ENCODE measurements around the gene XAB2. TPM values are rescaled to one million over a fixed set of nuclear protein-coding genes. Genes with fewer than 3 reads are reported as not detected.

Gene XAB2
- total RNA-seq, 4 donors from 2014 or later = 51.6 to 62.0 (median 54.3) TPM

DNA sequence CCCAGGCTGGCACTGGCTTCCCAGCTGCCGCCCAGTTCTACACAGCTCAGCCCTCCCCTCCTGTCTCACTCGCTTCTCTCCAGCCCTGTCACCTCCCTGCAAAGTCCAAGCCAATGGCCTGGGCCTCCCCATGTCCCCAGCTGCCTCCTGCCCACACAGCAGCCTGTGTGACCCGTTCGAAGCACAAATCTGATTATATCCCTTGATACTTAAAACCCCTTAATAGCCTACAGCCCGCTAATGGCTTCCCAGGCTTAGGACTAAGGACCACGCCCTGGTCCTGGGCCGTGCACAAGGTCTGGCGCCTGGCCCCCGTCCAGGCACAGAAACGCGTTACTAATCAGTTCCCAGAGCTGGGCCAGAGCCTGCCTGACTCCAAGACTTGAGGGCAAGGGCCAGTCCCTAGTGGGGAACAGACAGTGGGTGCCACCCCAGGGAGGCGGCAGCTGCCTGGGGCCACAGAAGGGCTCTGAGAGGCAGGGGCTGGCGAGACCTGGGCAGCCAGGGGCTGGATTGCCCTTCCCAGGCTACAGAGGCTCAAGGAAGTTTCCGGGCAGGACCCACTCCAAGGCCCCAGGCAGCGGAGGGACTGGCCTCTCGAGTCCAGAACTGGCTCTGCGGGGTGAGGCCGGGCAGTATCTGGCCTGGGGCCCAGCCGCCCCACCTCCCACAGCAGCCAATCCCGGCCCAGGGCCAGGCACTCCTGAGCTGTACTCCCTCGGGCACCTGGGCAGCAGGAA, 10.4 kb downstream of the XAB2 start:
- no peak overlapping the region for H3K27ac ChIP-seq
- DNase-seq (ENCODE audit: low spot score in 2 of 2) = no peak
- no peak overlapping the region for H3K4me3 ChIP-seq
- peaks cover 0 to 8% (median 0%) of the 10 kb centered on the region in 4 donors for H3K4me1 ChIP-seq
- no peaks in the 10 kb centered on the region for H3K9me3 ChIP-seq
- H3K36me3 ChIP-seq = peaks cover 10 to 76% (median 43%) of the 10 kb centered on the region in 3 donors
- WGBS, 2 donors = 78 to 82% methylated on average over 11 to 20 of the region's 21 CpGs
- TF ChIP-seq POLR2A (IDR thresholded peaks at IDR 0.05) (no peak), EP300 (IDR thresholded peaks at IDR 0.05) (no peak)
- TF ChIP-seq, protein P1, sequence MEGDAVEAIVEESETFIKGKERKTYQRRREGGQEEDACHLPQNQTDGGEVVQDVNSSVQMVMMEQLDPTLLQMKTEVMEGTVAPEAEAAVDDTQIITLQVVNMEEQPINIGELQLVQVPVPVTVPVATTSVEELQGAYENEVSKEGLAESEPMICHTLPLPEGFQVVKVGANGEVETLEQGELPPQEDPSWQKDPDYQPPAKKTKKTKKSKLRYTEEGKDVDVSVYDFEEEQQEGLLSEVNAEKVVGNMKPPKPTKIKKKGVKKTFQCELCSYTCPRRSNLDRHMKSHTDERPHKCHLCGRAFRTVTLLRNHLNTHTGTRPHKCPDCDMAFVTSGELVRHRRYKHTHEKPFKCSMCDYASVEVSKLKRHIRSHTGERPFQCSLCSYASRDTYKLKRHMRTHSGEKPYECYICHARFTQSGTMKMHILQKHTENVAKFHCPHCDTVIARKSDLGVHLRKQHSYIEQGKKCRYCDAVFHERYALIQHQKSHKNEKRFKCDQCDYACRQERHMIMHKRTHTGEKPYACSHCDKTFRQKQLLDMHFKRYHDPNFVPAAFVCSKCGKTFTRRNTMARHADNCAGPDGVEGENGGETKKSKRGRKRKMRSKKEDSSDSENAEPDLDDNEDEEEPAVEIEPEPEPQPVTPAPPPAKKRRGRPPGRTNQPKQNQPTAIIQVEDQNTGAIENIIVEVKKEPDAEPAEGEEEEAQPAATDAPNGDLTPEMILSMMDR (IDR thresholded peaks at IDR 0.05) = no peak
- H3K27me3 ChIP-seq = no peaks in the 10 kb centered on the region

DNA sequence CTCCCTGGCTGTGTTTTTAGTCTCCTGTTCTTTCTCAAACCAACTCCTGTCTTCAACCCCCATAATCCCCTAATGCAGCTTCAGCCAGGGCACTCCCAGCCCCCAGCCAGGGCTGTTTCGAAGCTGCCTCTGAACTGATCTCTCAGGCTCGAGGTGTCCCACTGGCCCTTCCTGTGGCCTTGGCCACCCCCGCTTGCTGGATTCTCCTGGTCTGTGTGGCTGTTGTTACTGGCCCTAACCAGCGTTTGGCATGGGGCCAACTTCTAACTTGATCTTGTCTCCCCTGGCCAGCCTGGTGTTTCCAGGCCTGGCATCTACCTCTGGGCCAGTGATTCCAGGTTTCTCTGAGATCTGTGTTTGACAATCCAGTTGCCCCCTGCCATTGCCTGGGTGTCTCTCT, 11.0 kb downstream of the XAB2 start:
- TF ChIP-seq, protein P1 (IDR thresholded peaks at IDR 0.05) = no peak
- TF ChIP-seq EP300 (IDR thresholded peaks at IDR 0.05) (no peak), POLR2A (IDR thresholded peaks at IDR 0.05) (no peak)
- no peak overlapping the region for H3K27ac ChIP-seq
- 70 to 71% methylated on average over 4 of the region's 4 CpGs for WGBS, 2 donors
- H3K4me3 ChIP-seq = no peak overlapping the region
- peaks cover 10 to 70% (median 38%) of the 10 kb centered on the region in 3 donors for H3K36me3 ChIP-seq
- no peaks in the 10 kb centered on the region for H3K9me3 ChIP-seq
- no peak for DNase-seq (ENCODE audit: low spot score in 2 of 2)
- H3K4me1 ChIP-seq = peaks cover 0 to 8% (median 0%) of the 10 kb centered on the region in 4 donors
- no peaks in the 10 kb centered on the region for H3K27me3 ChIP-seq

GRCh38 chr19:7617735-7618134, 11.6 kb downstream of the XAB2 start:
- no peaks in the 10 kb centered on the region for H3K9me3 ChIP-seq
- TF ChIP-seq, protein P1 (IDR thresholded peaks at IDR 0.05) = no peak
- H3K4me1 ChIP-seq = peaks cover 0 to 8% (median 0%) of the 10 kb centered on the region in 4 donors
- WGBS, 2 donors = 91 to 94% methylated on average over 11 to 26 of the region's 28 CpGs
- no peak overlapping the region for H3K4me3 ChIP-seq
- no peak overlapping the region for H3K27ac ChIP-seq
- H3K36me3 ChIP-seq = peaks cover 10 to 64% (median 33%) of the 10 kb centered on the region in 3 donors
- no peaks in the 10 kb centered on the region for H3K27me3 ChIP-seq
- DNase-seq (ENCODE audit: low spot score in 2 of 2) = no peak

DNA sequence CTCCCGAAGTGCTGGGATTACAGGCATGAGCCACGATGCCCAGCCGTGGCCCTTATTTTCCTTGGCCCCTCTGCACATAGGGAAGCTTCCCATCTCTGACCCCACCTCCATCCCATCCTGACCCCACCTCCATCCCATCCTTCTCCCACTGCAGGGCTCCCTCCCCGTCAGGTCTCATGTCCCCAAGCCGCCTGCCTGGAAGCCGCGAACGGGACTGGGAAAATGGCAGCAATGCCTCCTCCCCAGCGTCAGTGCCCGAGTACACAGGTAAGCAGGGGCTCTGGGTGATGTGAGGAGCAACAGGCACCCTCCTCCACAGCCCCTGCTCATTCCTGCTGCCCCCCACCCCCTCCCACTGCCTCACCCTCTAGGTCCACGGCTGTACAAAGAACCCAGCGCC, 12.2 kb downstream of the XAB2 start:
- no peak for DNase-seq (ENCODE audit: low spot score in 2 of 2)
- Histone ChIP-seq H3K36me3 (peaks cover 10 to 59% (median 27%) of the 10 kb centered on the region in 3 donors), H3K4me3 (no peak overlapping the region), H3K4me1 (peaks cover 0 to 8% (median 0%) of the 10 kb centered on the region in 4 donors), H3K27me3 (no peaks in the 10 kb centered on the region), H3K27ac (no peak overlapping the region), H3K9me3 (no peaks in the 10 kb centered on the region)
- TF ChIP-seq POLR2A (IDR thresholded peaks at IDR 0.05) (no peak), EP300 (IDR thresholded peaks at IDR 0.05) (no peak)
- WGBS, 2 donors = 87% methylated on average over 11 to 12 of the region's 12 CpGs

DNA sequence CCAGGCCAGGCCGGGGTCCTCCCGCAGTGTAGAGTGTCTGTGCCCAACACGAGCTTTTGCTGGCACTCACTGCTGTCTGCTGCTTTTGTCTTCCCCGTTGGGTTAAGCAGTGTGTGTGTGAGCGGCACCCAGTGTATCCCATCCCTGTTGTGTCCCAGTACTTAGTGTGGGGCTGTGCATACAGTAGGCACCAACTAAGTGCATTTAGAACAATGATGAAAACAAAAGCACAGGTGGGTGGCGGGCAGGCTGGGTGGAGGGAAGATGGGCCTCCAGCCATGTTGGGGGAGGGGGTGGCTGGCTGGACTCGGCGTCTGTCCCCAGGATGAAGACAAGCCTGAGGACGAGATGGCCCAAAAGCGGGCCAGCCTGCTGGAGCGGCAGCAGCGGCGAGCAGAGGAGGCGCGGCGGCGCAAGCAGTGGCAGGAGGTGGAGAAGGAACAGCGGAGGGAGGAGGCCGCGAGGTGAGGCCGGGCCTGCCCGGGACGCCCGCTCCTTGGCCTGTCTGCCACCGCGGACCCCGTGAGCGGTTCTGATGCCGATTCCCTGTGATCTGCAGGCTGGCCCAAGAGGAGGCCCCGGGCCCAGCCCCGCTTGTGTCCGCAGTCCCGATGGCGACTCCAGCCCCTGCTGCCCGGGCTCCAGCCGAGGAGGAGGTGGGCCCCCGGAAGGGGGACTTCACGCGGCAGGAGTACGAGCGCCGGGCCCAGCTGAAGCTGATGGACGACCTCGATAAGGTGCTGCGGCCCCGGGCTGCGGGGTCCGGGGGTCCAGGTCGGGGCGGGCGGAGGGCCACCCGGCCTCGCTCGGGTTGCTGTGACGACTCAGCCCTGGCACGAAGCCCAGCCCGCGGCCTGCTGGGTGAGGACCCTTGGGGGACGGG, 14.2 kb downstream of the XAB2 start:
- DNase-seq (ENCODE audit: low spot score in 2 of 2) = no peak
- TF ChIP-seq EP300 (IDR thresholded peaks at IDR 0.05) = no peak
- no peak for TF ChIP-seq POLR2A (IDR thresholded peaks at IDR 0.05)
- 75 to 80% methylated on average over 37 to 55 of the region's 59 CpGs for WGBS, 2 donors
- Histone ChIP-seq H3K4me3 (no peak overlapping the region), H3K27ac (no peak overlapping the region), H3K27me3 (no peaks in the 10 kb centered on the region), H3K36me3 (peaks cover 5 to 38% (median 12%) of the 10 kb centered on the region in 3 donors), H3K4me1 (peaks cover 0 to 8% (median 0%) of the 10 kb centered on the region in 4 donors), H3K9me3 (no peaks in the 10 kb centered on the region)

Data from tibial nerve (tissue), 4 donors.